ENCODE data around the gene VCPKMT. TPM values are rescaled to one million over a fixed set of nuclear protein-coding genes. Genes with fewer than 3 reads are reported as not detected.

VCPKMT gene
- total and polyA plus RNA-seq, 9 of the 15 experiments (the other 6 are each of a cell fraction or from before 2014, with no cell fraction given): 2.7 to 7.8 (median 6.3) TPM

DNA sequence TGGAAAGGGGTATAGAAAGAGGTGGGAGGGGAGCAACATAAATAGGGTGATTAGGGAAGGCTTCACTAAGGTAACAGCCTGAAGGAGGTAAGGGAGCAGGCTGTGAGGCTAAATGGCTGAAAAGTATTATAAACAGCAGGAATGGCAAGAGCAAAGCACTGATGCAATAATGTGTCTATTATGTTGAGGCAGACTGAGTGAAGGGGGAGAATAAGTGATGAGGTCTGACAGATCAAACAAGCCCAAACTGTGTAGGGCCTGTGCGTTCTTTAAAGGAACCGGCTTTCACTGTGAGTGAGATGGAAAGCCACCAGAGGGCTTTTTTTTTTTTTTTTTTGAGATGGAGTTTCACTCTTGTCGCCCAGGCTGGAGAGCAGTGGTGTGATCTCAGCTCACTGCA is 6.7 kb upstream of the VCPKMT start:
- H3K4me1 ChIP-seq (replicated peaks in 1 of 2; ENCODE audit: control insufficient read depth in 2 of 2, insufficient read depth in 2 of 2, low read length in 2 of 2): no peaks in the 10 kb centered on the region
- ChIA-PET CTCF (ENCODE audit: low intra/inter-chr PET ratio) (no interaction called here), POLR2A (no interaction called here)
- no peaks in the 10 kb centered on the region for H3K27me3 ChIP-seq (ENCODE audit: control insufficient read depth in 2 of 2, insufficient read depth in 2 of 2, low read length in 2 of 2)
- no peak overlapping the region for H3K4me3 ChIP-seq
- no peak overlapping the region for H3K9ac ChIP-seq (ENCODE audit: insufficient read depth in 1 of 2, low read depth in 2 of 2, low read length in 2 of 2)
- no TSS peak for BruUV-seq (replicated peaks)
- no peaks in the 10 kb centered on the region for H3K79me2 ChIP-seq (ENCODE audit: control insufficient read depth, insufficient read depth, low read length)
- H3K27ac ChIP-seq (ENCODE audit: extremely low read depth, low read depth, low read length): no peak overlapping the region
- H3K9me3 ChIP-seq (replicated peaks; ENCODE audit: control insufficient read depth, insufficient read depth, low read depth, low read length): no peaks in the 10 kb centered on the region
- peaks cover 9% of the 10 kb centered on the region; the same call in 1 of the 3 replicates for H3K36me3 ChIP-seq (ENCODE audit: control insufficient read depth, insufficient read depth, low read length)
- intact Hi-C loops (cut with micrococcal nuclease) (no loop called here), in situ Hi-C loops (cut with MboI) (loop anchor here (10.0 to 25.0 kb wide), 2 partner anchors 486 to 652 kb away; partner anchors contain the start of gene DNAAF2)
- FAIRE-seq (no peak), ATAC-seq (no peak), DNase-seq (ENCODE audit: extremely low read depth in 1 of 4, low spot score in 3 of 4) (no peak)
- no peaks in the 10 kb centered on the region for H4K20me1 ChIP-seq (replicated peaks; ENCODE audit: control insufficient read depth, insufficient read depth, low read length)
- WGBS (ENCODE audit: insufficient coverage, low coverage, missing lambda C conversion rate): 50% methylated on average over 2 of the region's 3 CpGs
- no peak for TF ChIP-seq BCL6 (CRISPR knock-in tag; IDR thresholded peaks at IDR 0.05)
- TF ChIP-seq, protein P1, sequence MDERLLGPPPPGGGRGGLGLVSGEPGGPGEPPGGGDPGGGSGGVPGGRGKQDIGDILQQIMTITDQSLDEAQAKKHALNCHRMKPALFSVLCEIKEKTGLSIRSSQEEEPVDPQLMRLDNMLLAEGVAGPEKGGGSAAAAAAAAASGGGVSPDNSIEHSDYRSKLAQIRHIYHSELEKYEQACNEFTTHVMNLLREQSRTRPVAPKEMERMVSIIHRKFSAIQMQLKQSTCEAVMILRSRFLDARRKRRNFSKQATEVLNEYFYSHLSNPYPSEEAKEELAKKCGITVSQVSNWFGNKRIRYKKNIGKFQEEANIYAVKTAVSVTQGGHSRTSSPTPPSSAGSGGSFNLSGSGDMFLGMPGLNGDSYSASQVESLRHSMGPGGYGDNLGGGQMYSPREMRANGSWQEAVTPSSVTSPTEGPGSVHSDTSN (CRISPR knock-in tag; IDR thresholded peaks at IDR 0.05; ENCODE audit: low read depth): no peak
- TF ChIP-seq, protein P1 (tag; conservative IDR thresholded peaks at IDR 0.05; ENCODE audit: low read depth): no peak
- TF ChIP-seq NCOA2 (IDR thresholded peaks at IDR 0.05; ENCODE audit: partially characterized antibody in 2 of 2): no peak
- TF ChIP-seq ZBTB1 (CRISPR knock-in tag; IDR thresholded peaks at IDR 0.05; ENCODE audit: borderline replicate concordance, low read depth): no peak
- TF ChIP-seq, protein P2, sequence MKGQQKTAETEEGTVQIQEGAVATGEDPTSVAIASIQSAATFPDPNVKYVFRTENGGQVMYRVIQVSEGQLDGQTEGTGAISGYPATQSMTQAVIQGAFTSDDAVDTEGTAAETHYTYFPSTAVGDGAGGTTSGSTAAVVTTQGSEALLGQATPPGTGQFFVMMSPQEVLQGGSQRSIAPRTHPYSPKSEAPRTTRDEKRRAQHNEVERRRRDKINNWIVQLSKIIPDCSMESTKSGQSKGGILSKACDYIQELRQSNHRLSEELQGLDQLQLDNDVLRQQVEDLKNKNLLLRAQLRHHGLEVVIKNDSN (CRISPR knock-in tag; IDR thresholded peaks at IDR 0.05): no peak
- TF ChIP-seq PRPF4 (IDR thresholded peaks at IDR 0.05; ENCODE audit: insufficient read depth, low read depth, low read length, poor library complexity, severe bottlenecking): no peak
- H3K9me1 ChIP-seq (ENCODE audit: control insufficient read depth, insufficient read depth, low read length): no peaks in the 10 kb centered on the region
- H3K4me2 ChIP-seq (ENCODE audit: insufficient read depth, low read length): no peak overlapping the region
- H2AFZ ChIP-seq (ENCODE audit: low read depth, low read length): no peak overlapping the region

Data from K562 (cell line).